Measurements from ENCODE around the gene BORCS8. TPM values are rescaled to one million over a fixed set of nuclear protein-coding genes. Genes with fewer than 3 reads are reported as not detected.

BORCS8 gene
- total RNA-seq, 1 donor, result 13.4 TPM

- no peak for DNase-seq (ENCODE audit: low read depth)
- no peak overlapping the region for H3K4me3 ChIP-seq (ENCODE audit: low read depth, low read length)
- TF ChIP-seq, protein P1, sequence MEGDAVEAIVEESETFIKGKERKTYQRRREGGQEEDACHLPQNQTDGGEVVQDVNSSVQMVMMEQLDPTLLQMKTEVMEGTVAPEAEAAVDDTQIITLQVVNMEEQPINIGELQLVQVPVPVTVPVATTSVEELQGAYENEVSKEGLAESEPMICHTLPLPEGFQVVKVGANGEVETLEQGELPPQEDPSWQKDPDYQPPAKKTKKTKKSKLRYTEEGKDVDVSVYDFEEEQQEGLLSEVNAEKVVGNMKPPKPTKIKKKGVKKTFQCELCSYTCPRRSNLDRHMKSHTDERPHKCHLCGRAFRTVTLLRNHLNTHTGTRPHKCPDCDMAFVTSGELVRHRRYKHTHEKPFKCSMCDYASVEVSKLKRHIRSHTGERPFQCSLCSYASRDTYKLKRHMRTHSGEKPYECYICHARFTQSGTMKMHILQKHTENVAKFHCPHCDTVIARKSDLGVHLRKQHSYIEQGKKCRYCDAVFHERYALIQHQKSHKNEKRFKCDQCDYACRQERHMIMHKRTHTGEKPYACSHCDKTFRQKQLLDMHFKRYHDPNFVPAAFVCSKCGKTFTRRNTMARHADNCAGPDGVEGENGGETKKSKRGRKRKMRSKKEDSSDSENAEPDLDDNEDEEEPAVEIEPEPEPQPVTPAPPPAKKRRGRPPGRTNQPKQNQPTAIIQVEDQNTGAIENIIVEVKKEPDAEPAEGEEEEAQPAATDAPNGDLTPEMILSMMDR (IDR thresholded peaks at IDR 0.05; ENCODE audit: insufficient read depth, low read depth, low read length), result no peak
Measured at GRCh38 chr19:19159534-19159933, 32.4 kb downstream of the BORCS8 start.

- TF ChIP-seq, protein P1 (IDR thresholded peaks at IDR 0.05; ENCODE audit: insufficient read depth, low read depth, low read length), result no peak
- no peak overlapping the region for H3K4me3 ChIP-seq (ENCODE audit: low read depth, low read length)
- no peak for DNase-seq (ENCODE audit: low read depth)
Measured at GRCh38 chr19:19157808-19158207, 34.1 kb downstream of the BORCS8 start.

- H3K4me3 ChIP-seq (ENCODE audit: low read depth, low read length), result no peak overlapping the region
- DNase-seq (ENCODE audit: low read depth), result no peak
- TF ChIP-seq, protein P1 (IDR thresholded peaks at IDR 0.05; ENCODE audit: insufficient read depth, low read depth, low read length), result no peak
Measured at GRCh38 chr19:19155495-19156219, 36.3 kb downstream of the BORCS8 start.

DNA sequence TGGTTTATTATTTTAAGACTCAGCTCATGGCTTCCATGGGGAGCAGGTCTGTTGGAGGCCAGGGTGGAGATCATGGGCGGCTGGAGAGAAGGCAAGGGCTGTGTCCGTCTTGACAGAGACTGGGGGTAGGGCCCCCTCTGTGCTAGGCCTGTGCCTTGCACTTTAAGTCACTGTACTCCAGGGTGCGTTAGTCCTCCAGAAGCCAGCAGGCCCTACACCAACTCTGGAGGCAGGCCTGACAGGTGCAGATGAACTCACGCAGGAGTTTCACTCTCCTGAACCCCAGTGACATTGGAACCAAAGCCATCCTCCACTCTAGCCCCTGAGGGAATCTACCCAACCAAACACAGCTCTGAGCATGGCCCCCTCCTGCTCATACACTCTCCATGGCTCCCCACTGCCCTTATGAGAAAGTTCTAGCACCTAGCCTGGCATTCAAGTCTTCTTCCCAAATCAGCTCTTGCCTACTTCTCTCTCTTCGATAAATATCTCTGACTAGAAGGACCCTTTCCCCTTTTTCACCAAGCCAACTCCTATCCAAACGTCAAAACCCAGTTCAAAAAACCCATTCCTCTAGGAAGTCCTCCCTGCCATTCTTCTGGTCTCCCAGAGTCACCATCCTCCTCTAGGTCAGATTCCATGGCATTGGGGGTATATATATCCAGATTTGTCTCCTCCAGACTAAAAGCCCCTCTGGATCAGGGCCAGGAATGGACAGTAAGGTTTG lies 37.0 kb downstream of the BORCS8 start:
- DNase-seq (ENCODE audit: low read depth), result no peak
- TF ChIP-seq, protein P1 (IDR thresholded peaks at IDR 0.05; ENCODE audit: insufficient read depth, low read depth, low read length), result no peak
- H3K4me3 ChIP-seq (ENCODE audit: low read depth, low read length), result no peak overlapping the region

GRCh38 chr19:19152668-19153384 lies 39.1 kb downstream of the BORCS8 start:
- TF ChIP-seq, protein P1 (IDR thresholded peaks at IDR 0.05; ENCODE audit: insufficient read depth, low read depth, low read length), result no peak
- no peak for DNase-seq (ENCODE audit: low read depth)
- no peak overlapping the region for H3K4me3 ChIP-seq (ENCODE audit: low read depth, low read length)

DNA sequence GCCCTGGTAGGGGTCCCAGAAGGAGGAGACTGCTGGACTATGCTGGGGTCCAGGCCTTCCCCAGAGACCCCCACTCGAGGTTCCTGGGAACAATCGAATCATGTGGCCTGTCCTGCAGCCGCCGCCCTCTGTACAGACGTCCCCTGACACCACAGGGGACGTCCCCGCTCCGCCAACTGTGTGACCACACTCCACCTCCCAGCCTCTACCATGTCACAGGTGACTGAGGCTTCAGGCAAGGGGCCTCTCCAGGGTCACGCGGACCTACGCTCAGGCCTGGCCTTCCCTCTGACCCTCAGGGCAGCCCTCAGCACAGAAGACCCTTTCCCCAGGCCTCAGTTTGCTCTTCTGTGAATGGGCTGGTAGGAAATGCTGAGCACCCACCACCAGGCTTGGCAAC lies 40.5 kb downstream of the BORCS8 start:
- DNase-seq (ENCODE audit: low read depth), result no peak
- TF ChIP-seq, protein P1 (IDR thresholded peaks at IDR 0.05; ENCODE audit: insufficient read depth, low read depth, low read length), result no peak
- H3K4me3 ChIP-seq (ENCODE audit: low read depth, low read length), result no peak overlapping the region
